Measurements from ENCODE around the gene NFKB1. TPM values are rescaled to one million over a fixed set of nuclear protein-coding genes. Genes with fewer than 3 reads are reported as not detected.
"Not testable (repeated sequence)": the region's sequence is repeated elsewhere in the genome, so short reads cannot be mapped to it uniquely, and the experiment has no call there.

NFKB1 gene
- total RNA-seq, 2 experiments from 2014 or later: 84.7 to 88.1 TPM

- Mint-ChIP-seq H3K27me3 (peaks cover 4% of the 10 kb centered on the region), H3K36me3 (ENCODE audit: low read depth) (peaks cover 13% of the 10 kb centered on the region), H3K27ac (no peak overlapping the region), H3K9me3 (peaks cover 21% of the 10 kb centered on the region), H3K4me3 (no peak overlapping the region), H3K4me1 (no peaks in the 10 kb centered on the region)
- CTCF ChIA-PET: no interaction called here
- POLR2A ChIA-PET: interaction anchor here (1.5 kb wide), 1 partner anchor 18 kb away, joined by 3 read pairs; no protein-coding TSS in a partner anchor
- DNase-seq: no peak
Measured at GRCh38 chr4:102477657-102478056, 23.5 kb upstream of the NFKB1 start.

- H3K27me3 Mint-ChIP-seq: peaks cover 4% of the 10 kb centered on the region
- no peaks in the 10 kb centered on the region for H3K4me1 Mint-ChIP-seq
- H3K27ac Mint-ChIP-seq: no peak overlapping the region
- CTCF ChIA-PET: no interaction called here
- no peak overlapping the region for H3K4me3 Mint-ChIP-seq
- H3K36me3 Mint-ChIP-seq (ENCODE audit: low read depth): peaks cover 13% of the 10 kb centered on the region
- POLR2A ChIA-PET: interaction anchor here (1.5 kb wide), 1 partner anchor 17 kb away, joined by 3 read pairs; no protein-coding TSS in a partner anchor
- H3K9me3 Mint-ChIP-seq: peaks cover 21% of the 10 kb centered on the region
- DNase-seq: no peak
Measured at GRCh38 chr4:102478186-102478585, 23.0 kb upstream of the NFKB1 start.

GRCh38 chr4:102479832-102480231 lies 21.3 kb upstream of the NFKB1 start:
- peaks cover 13% of the 10 kb centered on the region for H3K36me3 Mint-ChIP-seq (ENCODE audit: low read depth)
- POLR2A ChIA-PET, DNase-seq, CTCF ChIA-PET, H3K4me1 Mint-ChIP-seq, H3K27me3 Mint-ChIP-seq, H3K27ac Mint-ChIP-seq, H3K4me3 Mint-ChIP-seq: not testable (repeated sequence)
- peaks cover 21% of the 10 kb centered on the region for H3K9me3 Mint-ChIP-seq

- Mint-ChIP-seq H3K4me1 (peaks cover 3% of the 10 kb centered on the region), H3K36me3 (ENCODE audit: low read depth) (peaks cover 14% of the 10 kb centered on the region)
Measured at GRCh38 chr4:102483120-102483519, 18.0 kb upstream of the NFKB1 start.

GRCh38 chr4:102483990-102484692 lies 17.0 kb upstream of the NFKB1 start:
- not testable (repeated sequence) for H3K4me1 Mint-ChIP-seq, DNase-seq, H3K27me3 Mint-ChIP-seq, H3K4me3 Mint-ChIP-seq, H3K9me3 Mint-ChIP-seq, H3K27ac Mint-ChIP-seq
- H3K36me3 Mint-ChIP-seq (ENCODE audit: low read depth): peaks cover 12% of the 10 kb centered on the region
- CTCF ChIA-PET: interaction anchor here (0.6 to 1.1 kb wide), 3 partner anchors 16 to 140 kb away, joined by 3 read pairs; no protein-coding TSS in a partner anchor
- POLR2A ChIA-PET: interaction anchor here (1.4 kb wide), 1 partner anchor 16 kb away, joined by 4 read pairs; no protein-coding TSS in a partner anchor

More at GRCh38 chr4:102483120-102483519, 18.0 kb upstream of the NFKB1 start:
- Mint-ChIP-seq H3K27ac (no peak overlapping the region), H3K27me3 (peaks cover 3% of the 10 kb centered on the region), H3K4me3 (no peak overlapping the region), H3K9me3 (peaks cover 12% of the 10 kb centered on the region)
- POLR2A ChIA-PET: interaction anchor here (1.4 kb wide), 1 partner anchor 17 kb away, joined by 4 read pairs; no protein-coding TSS in a partner anchor
- DNase-seq: no peak
- CTCF ChIA-PET: interaction anchor here (0.6 to 0.9 kb wide), 2 partner anchors 56 to 141 kb away, joined by 3 read pairs; no protein-coding TSS in a partner anchor

- Mint-ChIP-seq H3K36me3 (ENCODE audit: low read depth) (no peaks in the 10 kb centered on the region), H3K9me3 (no peaks in the 10 kb centered on the region), H3K27me3 (peaks cover 5% of the 10 kb centered on the region), H3K4me1 (peaks cover 4% of the 10 kb centered on the region), H3K4me3 (no peak overlapping the region), H3K27ac (no peak overlapping the region)
- CTCF ChIA-PET: no interaction called here
- no peak for DNase-seq
- POLR2A ChIA-PET: no interaction called here
Measured at GRCh38 chr4:102492531-102493241, 8.5 kb upstream of the NFKB1 start.

- no peaks in the 10 kb centered on the region for H3K9me3 Mint-ChIP-seq
- peaks cover 4% of the 10 kb centered on the region for H3K4me1 Mint-ChIP-seq
- H3K4me3 Mint-ChIP-seq: no peak overlapping the region
- no peaks in the 10 kb centered on the region for H3K36me3 Mint-ChIP-seq (ENCODE audit: low read depth)
- no peak overlapping the region for H3K27ac Mint-ChIP-seq
- POLR2A ChIA-PET: no interaction called here
- peaks cover 5% of the 10 kb centered on the region for H3K27me3 Mint-ChIP-seq
- CTCF ChIA-PET: no interaction called here
- no peak for DNase-seq
Measured at GRCh38 chr4:102493257-102493656, 7.9 kb upstream of the NFKB1 start.

GRCh38 chr4:102493794-102494193 lies 7.4 kb upstream of the NFKB1 start:
- Mint-ChIP-seq H3K36me3 (ENCODE audit: low read depth) (peaks cover 2% of the 10 kb centered on the region), H3K4me1 (peaks cover 4% of the 10 kb centered on the region), H3K27ac (no peak overlapping the region), H3K4me3 (no peak overlapping the region), H3K27me3 (peaks cover 5% of the 10 kb centered on the region), H3K9me3 (no peaks in the 10 kb centered on the region)
- no peak for DNase-seq
- POLR2A ChIA-PET: no interaction called here
- CTCF ChIA-PET: no interaction called here

GRCh38 chr4:102494603-102495002 lies 6.6 kb upstream of the NFKB1 start:
- CTCF ChIA-PET: no interaction called here
- Mint-ChIP-seq H3K27me3 (peaks cover 5% of the 10 kb centered on the region), H3K36me3 (ENCODE audit: low read depth) (peaks cover 2% of the 10 kb centered on the region), H3K4me1 (peaks cover 4% of the 10 kb centered on the region), H3K4me3 (no peak overlapping the region), H3K27ac (no peak overlapping the region), H3K9me3 (no peaks in the 10 kb centered on the region)
- POLR2A ChIA-PET: no interaction called here
- no peak for DNase-seq

GRCh38 chr4:102497986-102498385 lies 3.2 kb upstream of the NFKB1 start:
- no peak overlapping the region for H3K4me3 Mint-ChIP-seq
- peaks cover 5% of the 10 kb centered on the region for H3K27me3 Mint-ChIP-seq
- ChIA-PET POLR2A (no interaction called here), CTCF (no interaction called here)
- DNase-seq: no peak
- H3K4me1 Mint-ChIP-seq: peaks cover 9% of the 10 kb centered on the region
- H3K36me3 Mint-ChIP-seq (ENCODE audit: low read depth): peaks cover 12% of the 10 kb centered on the region
- no peaks in the 10 kb centered on the region for H3K9me3 Mint-ChIP-seq
- no peak overlapping the region for H3K27ac Mint-ChIP-seq

- DNase-seq: no peak
- POLR2A ChIA-PET: interaction anchor here (0.7 to 5.5 kb wide), 25 partner anchors 9 to 368 kb away, joined by 3 to 43 read pairs (median 6); partner anchors contain the start of genes CISD2, SLC39A8 and UBE2D3
- peak overlapping the region; percentile 44 for H3K27ac Mint-ChIP-seq
Measured at GRCh38 chr4:102500352-102500695, 835 bp upstream of the NFKB1 start.

GRCh38 chr4:102501447-102501696 lies 213 bp downstream of the NFKB1 start:
- CTCF ChIA-PET: interaction anchor here (0.8 to 2.1 kb wide), 3 partner anchors 53 to 291 kb away, joined by 3 to 5 read pairs (median 3); no protein-coding TSS in a partner anchor
- H3K36me3 Mint-ChIP-seq (ENCODE audit: low read depth): peaks cover 21% of the 10 kb centered on the region
- H3K27me3 Mint-ChIP-seq: peaks cover 3% of the 10 kb centered on the region
- H3K27ac Mint-ChIP-seq: peak overlapping the region; percentile 76
- no peaks in the 10 kb centered on the region for H3K9me3 Mint-ChIP-seq
- H3K4me1 Mint-ChIP-seq: peaks cover 28% of the 10 kb centered on the region
- DNase-seq: no peak
- POLR2A ChIA-PET: interaction anchor here (0.9 to 5.5 kb wide), 19 partner anchors 10 to 367 kb away, joined by 3 to 43 read pairs (median 8); partner anchors contain the start of genes CISD2, SLC39A8 and UBE2D3
- peak overlapping the region; percentile 80 for H3K4me3 Mint-ChIP-seq

More at GRCh38 chr4:102500352-102500695, 835 bp upstream of the NFKB1 start:
- Mint-ChIP-seq H3K36me3 (ENCODE audit: low read depth) (peaks cover 21% of the 10 kb centered on the region), H3K9me3 (no peaks in the 10 kb centered on the region), H3K4me3 (peak overlapping the region; percentile 68), H3K4me1 (peaks cover 24% of the 10 kb centered on the region), H3K27me3 (peaks cover 3% of the 10 kb centered on the region)
- CTCF ChIA-PET: interaction anchor here (0.6 to 2.1 kb wide), 8 partner anchors 16 to 125 kb away, joined by 3 to 15 read pairs (median 4); no protein-coding TSS in a partner anchor

GRCh38 chr4:102502543-102502818 lies 1.3 kb downstream of the NFKB1 start:
- ChIA-PET CTCF (interaction anchor here (1.0 to 1.2 kb wide), 2 partner anchors 96 to 107 kb away, joined by 3 read pairs; no protein-coding TSS in a partner anchor), POLR2A (interaction anchor here (0.8 to 5.5 kb wide), 10 partner anchors 9 to 366 kb away, joined by 3 to 43 read pairs (median 14); partner anchors contain the start of genes CISD2, SLC39A8 and UBE2D3)
- H3K27me3 Mint-ChIP-seq: no peaks in the 10 kb centered on the region
- peaks cover 24% of the 10 kb centered on the region for H3K36me3 Mint-ChIP-seq (ENCODE audit: low read depth)
- peaks cover 32% of the 10 kb centered on the region for H3K4me1 Mint-ChIP-seq
- H3K27ac Mint-ChIP-seq: peak overlapping the region; percentile 87
- no peaks in the 10 kb centered on the region for H3K9me3 Mint-ChIP-seq
- no peak for DNase-seq
- H3K4me3 Mint-ChIP-seq: peak overlapping the region; percentile 89
